Measurements from ENCODE around the gene ABR.

ABR gene

GRCh38 chr17:1029196-1029921 lies 150.4 kb downstream of the ABR start:
- TF ChIP-seq CTCF (IDR thresholded peaks at IDR 0.05; ENCODE audit: borderline replicate concordance, insufficient read depth, low read depth, low read length): no peak
- no peak overlapping the region for H3K4me3 ChIP-seq (ENCODE audit: low read depth, low read length)

- no peak overlapping the region for H3K4me3 ChIP-seq (ENCODE audit: low read depth, low read length)
- TF ChIP-seq CTCF (IDR thresholded peaks at IDR 0.05; ENCODE audit: borderline replicate concordance, insufficient read depth, low read depth, low read length): no peak
Observed at GRCh38 chr17:1027044-1027443, 152.7 kb downstream of the ABR start.

GRCh38 chr17:1026599-1026975 lies 153.2 kb downstream of the ABR start:
- no peak for TF ChIP-seq CTCF (IDR thresholded peaks at IDR 0.05; ENCODE audit: borderline replicate concordance, insufficient read depth, low read depth, low read length)
- no peak overlapping the region for H3K4me3 ChIP-seq (ENCODE audit: low read depth, low read length)

GRCh38 chr17:1025733-1026598 lies 153.8 kb downstream of the ABR start:
- no peak overlapping the region for H3K4me3 ChIP-seq (ENCODE audit: low read depth, low read length)
- no peak for TF ChIP-seq CTCF (IDR thresholded peaks at IDR 0.05; ENCODE audit: borderline replicate concordance, insufficient read depth, low read depth, low read length)

- TF ChIP-seq CTCF (IDR thresholded peaks at IDR 0.05; ENCODE audit: borderline replicate concordance, insufficient read depth, low read depth, low read length): no peak
- no peak overlapping the region for H3K4me3 ChIP-seq (ENCODE audit: low read depth, low read length)
Observed at GRCh38 chr17:1024076-1024475, 155.7 kb downstream of the ABR start.

- no peak overlapping the region for H3K4me3 ChIP-seq (ENCODE audit: low read depth, low read length)
- TF ChIP-seq CTCF (IDR thresholded peaks at IDR 0.05; ENCODE audit: borderline replicate concordance, insufficient read depth, low read depth, low read length): no peak
Observed at GRCh38 chr17:1022278-1023024, 157.3 kb downstream of the ABR start.

Measured in GM12875 (cell line).